A204.1 (cell line): ENCODE measurements around the gene CLINT1.
A peak's percentile ranks its signal among the peaks of the same experiment; 100 is the strongest.

Experiments
- FAIRE-seq: peaks from 2 replicates; lab custom pipeline; 2012; peaks lifted over from hg19 to GRCh38; lab: Jason Lieb, UNC

CLINT1 gene

DNA sequence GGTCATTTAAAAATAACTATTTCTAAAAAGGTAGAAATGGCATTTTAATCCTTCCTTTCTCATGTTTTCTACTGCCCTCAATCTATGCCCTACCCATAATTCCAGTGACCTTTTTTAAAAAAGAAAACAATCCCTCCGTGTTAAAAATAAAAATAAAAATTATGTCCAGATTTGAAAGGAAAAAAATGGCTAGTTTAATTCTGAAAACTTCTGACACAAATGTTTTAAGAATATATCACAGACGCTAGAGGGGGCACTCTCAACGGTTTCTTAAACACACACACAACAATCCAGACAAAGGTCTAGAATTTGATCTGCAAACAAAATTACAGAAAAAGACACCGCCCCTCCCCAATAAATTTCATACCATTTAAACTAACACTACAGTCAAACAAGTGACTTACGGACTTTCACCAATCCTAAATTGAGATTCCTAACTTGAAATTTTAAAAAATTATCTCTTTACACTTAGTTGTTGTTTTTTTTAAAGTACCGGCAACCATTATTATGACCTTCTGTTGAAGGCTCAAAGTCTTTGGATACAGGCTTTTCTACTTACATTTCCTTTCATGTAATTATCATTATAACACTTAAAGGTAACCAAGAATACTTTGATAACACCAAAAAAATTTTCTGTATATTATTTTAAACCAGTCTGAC lies 38.2 kb downstream of the CLINT1 start:
- peak; percentile 77 for FAIRE-seq

DNA sequence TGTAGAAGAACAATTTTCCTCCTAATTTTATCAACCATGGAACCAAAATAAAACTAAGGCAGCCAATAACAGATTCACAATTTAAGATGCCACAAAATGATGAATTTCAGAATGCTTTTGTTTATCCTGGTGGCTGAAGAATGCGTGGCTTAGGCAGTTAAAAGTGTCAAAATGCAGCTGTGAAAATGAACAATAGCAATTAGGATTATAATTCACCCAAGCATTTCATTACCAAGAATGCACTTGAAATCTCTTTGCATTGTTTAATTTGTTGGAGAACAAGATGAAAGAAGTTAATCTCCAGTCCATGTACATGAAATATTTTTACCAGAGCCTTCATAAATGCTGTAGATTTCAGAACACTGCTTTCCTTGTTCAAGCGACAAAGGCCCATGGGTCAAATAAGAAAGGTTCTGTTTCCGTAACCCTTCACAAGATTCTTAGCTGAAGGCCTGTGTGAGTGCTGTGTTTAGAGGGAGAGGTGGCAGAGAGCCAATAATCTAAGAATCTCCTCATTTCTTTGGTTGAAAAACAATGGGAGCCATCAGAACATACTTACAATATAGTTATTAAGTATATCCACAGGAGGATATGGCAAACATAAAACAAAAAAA lies 39.3 kb downstream of the CLINT1 start:
- no peak for FAIRE-seq

GRCh38 chr5:157818368-157818767 lies 40.6 kb downstream of the CLINT1 start:
- FAIRE-seq: no peak

DNA sequence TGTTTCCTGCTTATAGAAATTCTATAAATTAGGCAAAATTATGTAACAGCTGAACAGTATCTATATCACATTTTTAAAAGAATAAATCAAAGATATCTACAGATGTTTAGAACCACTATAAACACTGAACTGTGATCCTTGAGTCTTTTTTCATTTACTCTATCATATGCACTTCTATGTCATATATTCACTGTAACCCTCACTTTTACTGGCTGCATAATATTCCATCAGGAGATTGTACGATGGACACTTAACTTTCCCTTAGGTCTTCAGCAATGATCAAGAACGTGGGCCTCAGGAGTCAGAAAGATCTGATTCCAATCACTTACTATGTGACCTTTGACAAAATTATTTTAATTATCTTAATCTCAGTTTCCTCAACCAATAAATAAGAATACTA lies 41.0 kb downstream of the CLINT1 start:
- no peak for FAIRE-seq

GRCh38 chr5:157817387-157817702 lies 41.6 kb downstream of the CLINT1 start:
- FAIRE-seq: no peak

GRCh38 chr5:157816682-157817386 lies 42.1 kb downstream of the CLINT1 start:
- peak; percentile 96 for FAIRE-seq

DNA sequence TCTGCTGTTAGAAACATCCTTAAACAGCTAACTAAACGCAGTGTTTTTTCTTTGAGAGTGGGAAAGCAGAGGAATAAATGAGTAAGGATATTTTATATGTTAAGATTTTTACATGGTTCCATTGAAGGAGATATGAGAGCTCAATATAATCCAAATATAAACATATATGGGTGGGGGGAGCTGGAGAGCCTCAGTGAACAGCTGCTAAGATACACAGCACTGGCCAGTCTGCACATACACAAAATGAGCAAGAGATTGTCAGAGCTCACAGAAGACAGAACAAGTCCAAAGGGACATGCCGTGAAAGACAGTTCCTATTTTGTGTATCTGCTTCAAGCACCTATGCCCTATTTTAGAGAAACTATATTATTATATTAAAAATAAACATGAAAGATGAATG lies 46.9 kb downstream of the CLINT1 start:
- no peak for FAIRE-seq

DNA sequence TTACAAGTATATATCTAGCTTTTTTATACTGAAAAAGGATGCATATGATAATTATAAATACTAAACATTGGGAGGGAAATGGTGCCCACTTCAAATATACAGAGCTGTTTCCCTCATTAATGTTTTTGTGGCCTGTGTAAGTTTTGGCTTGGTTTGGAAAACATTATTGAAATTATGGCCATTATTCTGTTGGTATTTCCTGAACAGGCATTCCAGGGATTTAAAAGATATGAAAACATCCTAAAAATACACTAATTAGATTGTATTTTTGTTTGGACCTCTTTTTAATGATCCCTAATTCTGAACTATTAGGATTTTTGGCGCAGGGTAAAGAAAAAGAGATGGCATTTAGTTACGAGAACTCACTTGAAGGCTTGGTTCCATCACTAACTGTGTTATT lies 50.9 kb downstream of the CLINT1 start:
- FAIRE-seq: no peak

DNA sequence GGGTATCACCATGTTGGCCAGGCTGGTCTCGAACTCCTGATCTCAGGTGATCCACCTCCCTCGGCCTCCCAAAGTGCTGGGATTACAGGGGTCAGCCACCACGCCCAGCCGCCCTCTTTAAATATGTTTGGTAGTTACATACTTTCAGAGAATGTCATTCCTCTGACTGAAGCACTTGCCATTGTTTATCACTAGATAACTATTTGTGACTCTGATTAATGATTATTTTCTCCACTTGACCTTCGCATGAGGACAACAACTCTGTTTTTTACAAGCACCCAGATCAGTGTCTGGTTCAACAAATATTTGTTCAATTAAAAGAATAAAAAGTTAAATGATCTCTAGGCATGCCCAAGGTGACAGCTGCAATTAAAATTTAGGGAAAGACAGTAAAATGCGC lies 56.2 kb downstream of the CLINT1 start:
- FAIRE-seq: no peak

DNA sequence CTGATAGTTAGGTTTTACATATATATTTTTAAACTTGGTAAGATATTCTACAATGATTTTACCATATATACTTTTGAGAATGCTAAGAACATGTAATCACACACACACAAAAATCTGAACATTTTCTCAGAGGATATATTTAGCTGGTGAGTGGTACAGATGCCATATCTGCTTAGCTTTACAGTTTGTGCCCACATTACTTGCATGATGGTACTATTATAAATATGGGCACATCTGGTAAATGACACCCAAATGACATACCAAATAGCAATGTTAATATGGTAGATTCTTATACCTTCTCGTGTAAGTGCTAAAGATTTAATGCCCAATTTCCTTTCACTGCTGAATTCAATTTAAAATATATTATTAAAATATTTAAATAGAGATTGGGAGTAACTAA lies 58.8 kb downstream of the CLINT1 start:
- FAIRE-seq: no peak

DNA sequence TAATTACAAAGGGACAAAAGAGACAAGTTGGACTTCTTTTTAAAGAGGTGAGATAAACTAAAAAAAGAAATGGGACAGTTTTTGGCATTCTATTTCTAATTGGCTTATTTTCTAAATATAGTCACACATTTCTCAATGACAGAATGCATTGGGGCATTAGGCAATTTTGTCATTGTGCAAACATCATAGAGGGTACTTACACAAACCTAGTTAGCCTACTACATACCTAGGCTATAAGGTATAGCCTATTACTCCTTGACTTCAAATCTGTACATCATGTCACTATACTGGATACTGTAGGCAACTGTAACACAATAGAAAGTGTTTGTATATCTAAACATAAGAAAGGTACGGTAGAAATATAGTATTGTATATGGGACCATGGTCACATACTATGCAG lies 59.4 kb downstream of the CLINT1 start:
- no peak for FAIRE-seq

GRCh38 chr5:157793301-157793700 lies 65.6 kb downstream of the CLINT1 start:
- FAIRE-seq: no peak

GRCh38 chr5:157785801-157786200 lies 73.1 kb downstream of the CLINT1 start:
- FAIRE-seq: no peak

DNA sequence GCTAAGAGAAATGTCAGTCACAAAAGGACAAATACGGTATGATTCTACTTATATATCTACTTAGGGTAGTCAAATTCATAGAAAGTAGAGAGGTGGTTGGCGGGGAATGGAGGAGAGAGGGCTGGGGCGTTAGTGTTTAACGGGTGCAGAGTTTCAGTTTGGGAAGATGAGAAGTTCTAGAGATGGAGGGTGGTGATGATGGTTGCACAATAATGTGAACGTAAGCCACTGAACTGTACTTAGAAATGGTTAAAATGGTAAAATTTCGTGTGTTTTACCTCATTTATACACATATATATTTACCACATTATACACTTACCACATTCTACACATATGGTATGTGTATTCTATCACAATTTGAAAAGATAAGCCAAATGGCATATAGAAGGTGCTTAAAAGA lies 79.7 kb downstream of the CLINT1 start:
- no peak for FAIRE-seq

DNA sequence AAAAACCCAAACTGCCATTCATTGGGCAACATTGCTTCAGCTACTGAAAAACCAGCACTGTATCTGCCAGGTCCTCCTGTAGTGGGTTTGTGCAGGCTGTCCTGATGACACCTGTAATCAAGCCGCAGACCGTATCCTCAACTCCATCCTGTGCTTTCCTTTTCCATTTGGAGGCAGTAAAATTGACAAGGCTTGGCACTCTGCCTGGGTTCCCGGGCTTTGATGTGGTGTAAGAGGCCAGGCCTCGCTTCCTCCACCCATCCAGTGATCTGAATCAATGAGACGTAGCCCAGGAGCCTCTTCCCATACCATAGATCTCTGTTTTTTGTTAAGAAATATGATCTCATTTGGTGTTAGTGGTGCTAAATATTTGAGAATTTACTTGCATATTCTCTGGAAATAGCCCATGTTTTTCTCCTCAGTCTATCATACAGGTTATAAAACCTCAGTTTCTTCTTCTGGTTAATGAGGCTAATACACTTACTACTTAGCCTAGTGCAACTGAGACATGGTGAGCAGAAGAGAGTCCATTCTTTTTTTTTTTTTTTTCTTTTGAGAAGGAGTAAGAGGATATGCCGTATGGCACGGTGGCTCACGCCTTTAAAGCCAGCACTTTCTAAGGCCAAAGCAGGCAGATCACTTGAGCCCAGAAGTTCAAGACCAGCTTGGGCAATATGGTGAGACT lies 80.7 kb downstream of the CLINT1 start:
- FAIRE-seq: no peak

DNA sequence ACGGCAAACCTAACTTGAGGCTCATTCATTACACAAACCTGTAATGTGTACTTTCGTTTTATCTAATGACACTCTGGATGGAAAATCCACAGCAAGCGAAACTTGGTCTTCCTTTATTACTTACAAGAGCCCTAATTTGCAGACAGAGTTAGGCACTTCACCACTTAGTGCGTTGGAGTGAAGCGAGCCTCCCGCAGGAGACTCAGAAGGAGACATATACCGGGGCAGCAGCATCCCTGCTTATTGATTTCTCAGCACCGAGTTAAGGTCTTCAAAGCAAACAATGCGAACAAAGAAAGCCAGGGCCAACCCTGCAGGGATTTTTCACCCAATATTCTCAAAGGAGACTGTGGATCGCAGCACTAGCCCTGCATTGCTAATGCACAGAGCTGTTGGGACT lies 86.8 kb downstream of the CLINT1 start:
- no peak for FAIRE-seq

DNA sequence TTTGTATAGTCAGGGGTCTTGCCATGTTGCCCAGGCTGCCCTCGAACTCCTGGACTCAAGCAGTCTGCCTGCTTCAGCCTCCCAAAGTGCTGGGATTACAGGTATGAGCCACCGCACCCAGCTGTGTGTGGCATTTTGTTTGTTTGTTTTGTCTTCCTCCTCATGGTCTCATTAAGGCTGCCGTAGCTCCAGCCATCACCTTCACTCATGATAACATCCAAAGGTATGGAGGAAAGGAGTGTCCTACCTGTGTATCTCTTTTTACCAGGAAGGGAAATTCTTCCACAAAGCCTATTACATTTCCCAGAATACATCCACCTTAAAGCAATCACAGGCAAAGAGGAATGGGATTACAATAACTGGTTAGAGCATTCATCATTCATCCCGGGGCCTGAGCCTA lies 88.3 kb downstream of the CLINT1 start:
- no peak for FAIRE-seq

DNA sequence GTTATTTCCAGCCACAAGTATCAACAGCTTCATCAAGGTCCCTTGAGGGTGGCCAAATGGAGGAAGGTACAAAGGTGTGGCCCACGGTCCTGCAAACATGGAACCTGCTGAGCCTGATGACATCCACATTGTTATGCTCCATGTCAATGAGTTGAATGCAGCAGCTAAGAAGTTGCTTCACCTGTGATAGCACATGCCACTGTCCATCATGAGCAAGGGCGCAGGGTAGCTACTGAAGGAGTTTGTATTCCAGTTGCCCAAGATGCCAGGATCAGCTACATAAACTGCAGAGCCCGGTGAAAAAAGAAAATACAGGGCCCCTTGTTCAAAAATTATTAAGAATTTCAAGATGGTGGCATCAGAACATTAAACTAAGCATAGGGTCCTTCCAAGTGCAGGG lies 91.3 kb downstream of the CLINT1 start:
- no peak for FAIRE-seq

GRCh38 chr5:157766902-157767301 lies 92.0 kb downstream of the CLINT1 start:
- no peak for FAIRE-seq

- no peak for FAIRE-seq
Observed at GRCh38 chr5:157766442-157766841, 92.5 kb downstream of the CLINT1 start.

DNA sequence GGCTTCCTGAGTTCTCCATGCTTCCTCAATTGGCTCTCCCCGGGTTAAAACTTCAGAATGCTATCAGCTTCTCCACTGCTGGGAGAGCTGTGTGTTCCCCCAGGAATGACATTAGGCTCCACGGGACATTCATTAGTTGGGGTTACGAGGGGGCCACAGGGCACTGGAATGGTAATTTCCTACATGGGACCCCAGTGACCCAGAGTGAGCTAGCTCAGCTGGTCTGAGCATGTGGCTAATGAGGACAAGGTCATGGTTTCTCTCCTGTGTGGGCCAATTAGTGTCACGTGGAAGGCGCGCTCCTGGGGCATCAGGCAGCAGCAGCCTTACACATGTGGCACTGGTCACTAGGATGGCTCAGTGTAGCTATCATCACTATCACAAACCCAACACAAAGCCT lies 94.4 kb downstream of the CLINT1 start:
- FAIRE-seq: no peak

DNA sequence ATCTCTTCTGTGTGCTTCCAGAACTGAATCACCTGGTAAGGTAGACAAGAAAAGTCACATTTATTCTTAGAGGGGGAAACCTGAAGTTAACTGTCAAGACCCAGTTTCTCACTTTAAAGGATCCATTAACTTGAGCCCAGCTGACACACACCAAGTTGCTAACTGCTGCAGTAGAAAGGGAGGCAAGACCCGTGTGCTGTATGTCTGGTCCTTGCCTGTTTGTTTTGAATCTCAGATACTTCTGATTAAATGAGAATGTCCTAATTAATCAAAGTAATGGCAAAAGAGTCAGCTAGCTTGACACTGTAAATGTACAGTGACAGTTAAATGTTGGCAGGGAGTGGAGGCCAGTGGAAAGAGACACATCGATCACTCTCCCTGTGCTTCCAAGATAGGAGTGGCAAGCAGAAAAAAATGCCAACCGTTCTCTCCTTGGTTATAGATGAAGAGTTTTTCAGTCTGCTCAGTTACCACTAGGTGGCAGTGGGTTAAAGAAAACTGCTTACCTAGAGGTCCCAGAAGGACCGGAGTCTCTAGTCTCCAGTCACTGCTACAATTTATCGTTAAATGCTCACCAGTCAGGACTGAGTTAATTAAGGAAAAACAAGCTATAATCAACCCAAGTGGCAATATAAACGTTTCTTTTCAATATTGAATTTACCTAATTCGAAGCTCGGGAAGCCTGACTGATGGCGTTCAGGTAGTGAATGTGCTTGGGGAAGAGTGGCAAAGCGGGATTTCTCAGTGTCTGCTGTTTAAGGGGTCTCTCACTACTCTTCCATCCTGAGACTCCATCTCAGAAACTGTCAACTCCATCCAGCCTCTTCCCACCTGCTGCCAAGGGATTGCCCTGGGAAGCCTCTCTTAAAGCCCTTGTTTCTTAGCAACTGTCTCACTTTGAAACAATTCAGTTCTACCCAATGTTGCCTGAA lies 97.0 kb downstream of the CLINT1 start:
- peak; percentile 93 for FAIRE-seq
